H9 (cell line): ENCODE results near the gene SLC2A9. TPM values are rescaled to one million over a fixed set of nuclear protein-coding genes. Genes with fewer than 3 reads are reported as not detected.

ENCODE experiments used
- DNase-seq: peaks from one replicate; pipeline ENCODE4 v3.0.0-alpha.2; 2017
- H2AFZ ChIP-seq: one replicate; pipeline ENCODE4 v1.6.1; 2013; ENCODE audit warnings: mild to moderate bottlenecking, low read length, control low read depth, moderate library complexity
- H2AK5ac ChIP-seq: 2 replicates; pipeline ENCODE4 v1.6.1; 2013; ENCODE audit warnings: low read length, control low read depth, mixed read lengths; ENCODE audit not compliant: insufficient read length
- H2BK120ac ChIP-seq: one replicate; pipeline ENCODE4 v1.6.1; 2013; ENCODE audit warnings: low read depth, mild to moderate bottlenecking, low read length, control low read depth, inconsistent platforms; ENCODE audit not compliant: poor library complexity, severe bottlenecking
- H2BK12ac ChIP-seq: 2 replicates; pipeline ENCODE4 v1.6.1; 2013; ENCODE audit warnings: low read length, control low read depth, mixed read lengths, low read depth; ENCODE audit not compliant: insufficient read length
- H2BK15ac ChIP-seq: 2 replicates; pipeline ENCODE4 v1.6.1; 2013; ENCODE audit warnings: low read depth, low read length, control low read depth
- H2BK20ac ChIP-seq: one replicate; pipeline ENCODE4 v1.6.1; 2013; ENCODE audit warnings: low read depth, mild to moderate bottlenecking, low read length, control low read depth, inconsistent platforms; ENCODE audit not compliant: poor library complexity, severe bottlenecking
- H2BK5ac ChIP-seq: 2 replicates; pipeline ENCODE4 v1.6.1; 2013; ENCODE audit warnings: low read length, control low read depth, mixed read lengths; ENCODE audit not compliant: insufficient read length
- H3K14ac ChIP-seq: 2 replicates; pipeline ENCODE4 v1.6.1; 2013; ENCODE audit warnings: low read length, control low read depth; ENCODE audit not compliant: insufficient read depth
- H3K18ac ChIP-seq: 2 replicates; pipeline ENCODE4 v1.6.1; 2013; ENCODE audit warnings: low read depth, mild to moderate bottlenecking, mixed read lengths, low read length, control low read depth; ENCODE audit not compliant: insufficient read length
- H3K23ac ChIP-seq: 2 replicates; pipeline ENCODE4 v1.6.1; 2013; ENCODE audit warnings: low read length, control low read depth, mixed read lengths, low read depth; ENCODE audit not compliant: insufficient read length
- H3K23me2 ChIP-seq: 2 replicates; pipeline ENCODE4 v1.6.1; 2013; ENCODE audit warnings: low read depth, mild to moderate bottlenecking, mixed read lengths, low read length, control low read depth; ENCODE audit not compliant: insufficient read length, poor library complexity, severe bottlenecking
- H3K27ac ChIP-seq: 2 replicates; pipeline ENCODE4 v1.5.1; 2013; ENCODE audit warnings: low read length, control low read depth, mixed read lengths, low read depth; ENCODE audit not compliant: insufficient read length
- H3K27me3 ChIP-seq: 2 replicates; pipeline ENCODE4 v1.6.1; 2013; ENCODE audit warnings: low read length, control low read depth, inconsistent platforms; ENCODE audit not compliant: insufficient read depth
- H3K4ac ChIP-seq: 2 replicates; pipeline ENCODE4 v1.6.1; 2013; ENCODE audit warnings: low read depth, mild to moderate bottlenecking, control low read depth, inconsistent platforms, low read length, moderate library complexity
- H3K4me1 ChIP-seq: 2 replicates; pipeline ENCODE4 v1.6.1; 2013; ENCODE audit warnings: low read length, control low read depth, inconsistent platforms; ENCODE audit not compliant: insufficient read depth
- H3K4me2 ChIP-seq: 2 replicates; pipeline ENCODE4 v1.6.1; 2013; ENCODE audit warnings: low read length, control low read depth, mixed read lengths; ENCODE audit not compliant: insufficient read length, insufficient read depth
- H3K56ac ChIP-seq: 2 replicates; pipeline ENCODE4 v1.6.1; 2013; ENCODE audit warnings: low read depth, mild to moderate bottlenecking, mixed read lengths, low read length, control low read depth; ENCODE audit not compliant: insufficient read length
- H3K79me1 ChIP-seq: 2 replicates; pipeline ENCODE4 v1.6.1; 2013; ENCODE audit warnings: low read depth, mild to moderate bottlenecking, moderate library complexity, low read length, control low read depth, inconsistent platforms; ENCODE audit not compliant: insufficient read depth, poor library complexity, severe bottlenecking
- H3K79me2 ChIP-seq: 2 replicates; pipeline ENCODE4 v1.6.1; 2013; ENCODE audit warnings: low read length, control low read depth, inconsistent platforms; ENCODE audit not compliant: insufficient read depth
- H3K9ac ChIP-seq: 2 replicates; pipeline ENCODE4 v1.6.1; 2013; ENCODE audit warnings: low read length, control low read depth, mixed read lengths; ENCODE audit not compliant: insufficient read length; ENCODE audit errors: extremely low read depth
- H3K9me3 ChIP-seq: one replicate; pipeline ENCODE4 v1.6.1; 2013; ENCODE audit warnings: low read depth, low read length, inconsistent platforms; ENCODE audit not compliant: control insufficient read depth
- H3T11ph ChIP-seq: one replicate; pipeline ENCODE4 v1.6.1; 2013; ENCODE audit warnings: mild to moderate bottlenecking, low read length, control low read depth, inconsistent platforms
- H4K20me1 ChIP-seq: one replicate; pipeline ENCODE4 v1.6.1; 2013; ENCODE audit not compliant: control insufficient read depth, insufficient read length, insufficient read depth
- H4K5ac ChIP-seq: 2 replicates; pipeline ENCODE4 v1.6.1; 2013; ENCODE audit warnings: low read depth, mild to moderate bottlenecking, mixed read lengths, low read length, control low read depth; ENCODE audit not compliant: insufficient read length
- H4K8ac ChIP-seq: replicated peaks from 2 replicates; pipeline ENCODE4 v1.6.1; 2013; ENCODE audit warnings: low read length, control low read depth, mixed read lengths, low read depth; ENCODE audit not compliant: insufficient read length
- H4K91ac ChIP-seq: 2 replicates; pipeline ENCODE4 v1.6.1; 2013; ENCODE audit warnings: low read depth, mild to moderate bottlenecking, moderate library complexity, mixed read lengths, low read length, control low read depth; ENCODE audit not compliant: insufficient read length
- H3K27ac Mint-ChIP-seq, 3 experiments: 2 replicates in 2 of 3; 3 replicates in 1 of 3; pipeline ENCODE4 v1.8.0; 2020 to 2021; ENCODE audit warnings: mixed read lengths in 3 of 3, mild to moderate bottlenecking in 1 of 3, moderate library complexity in 1 of 3
- H3K27me3 Mint-ChIP-seq: 2 replicates; pipeline ENCODE4 v1.8.0; 2021; ENCODE audit warnings: low read depth, mild to moderate bottlenecking, moderate library complexity, mixed read lengths
- H3K36me3 Mint-ChIP-seq, 3 experiments: 2 replicates in 2 of 3; 3 replicates in 1 of 3; pipeline ENCODE4 v1.8.0; 2020 to 2021; ENCODE audit warnings: low read depth in 3 of 3, mixed read lengths in 3 of 3; ENCODE audit not compliant: insufficient read depth in 1 of 3
- H3K4me1 Mint-ChIP-seq, 2 experiments: 2 replicates each; pipeline ENCODE4 v1.8.0; 2020; ENCODE audit warnings: mixed read lengths in 2 of 2
- H3K4me3 Mint-ChIP-seq, 2 experiments: 2 replicates in 1 of 2; 3 replicates in 1 of 2; pipeline ENCODE4 v1.8.0; 2020 to 2021; ENCODE audit warnings: mild to moderate bottlenecking in 2 of 2, mixed read lengths in 2 of 2, moderate library complexity in 1 of 2
- H3K9me3 Mint-ChIP-seq, 2 experiments: 2 replicates in 1 of 2; 3 replicates in 1 of 2; pipeline ENCODE4 v1.8.0; 2020; ENCODE audit warnings: mild to moderate bottlenecking in 2 of 2, mixed read lengths in 2 of 2, moderate library complexity in 1 of 2
- WGBS: extraction: QIAGEN DNeasy Blood & Tissue Kit; methylation state at CpG from one replicate; pipeline ENCODE4 v1.1.7; 2013; ENCODE audit warnings: missing lambda C conversion rate, low lambda C conversion rate, mixed read lengths; ENCODE audit not compliant: insufficient read length; ENCODE audit errors: extremely low coverage; 5-methylcytosine and 5-hydroxymethylcytosine counted together
- total RNA-seq: library from RNA; stranded (reverse); gene quantifications from 2 replicates; pipeline ENCODE4 v1.2.1, GENCODE V29; 2021
- TF ChIP-seq, protein P1 (sequence below): fragments of 200-600 bp; sonication (generic); conservative IDR thresholded peaks from 3 replicates; pipeline ENCODE4 v1.8.0; 2021; ENCODE audit warnings: antibody characterized with exemption, mild to moderate bottlenecking

Gene SLC2A9
- total RNA-seq, 1 experiment from 2014 or later = 0.79 TPM

DNA sequence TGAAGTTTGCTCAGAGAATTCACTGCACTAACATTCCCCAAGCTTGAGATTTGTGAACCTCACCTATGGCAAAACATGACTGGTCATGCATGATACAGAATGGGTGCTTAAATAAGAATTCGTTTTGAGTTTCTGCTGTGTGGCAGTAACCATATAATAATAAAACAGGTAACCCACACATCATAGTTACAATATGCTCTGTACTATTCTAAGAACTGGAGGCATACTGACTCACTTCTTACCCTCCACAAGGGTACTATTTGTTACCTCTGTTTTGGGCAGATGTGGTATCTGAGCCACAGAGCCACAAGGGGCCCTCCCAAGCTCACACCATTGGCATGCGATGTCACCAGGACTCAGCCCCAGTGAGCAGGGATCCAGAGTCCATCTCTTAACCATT lies 17.6 kb downstream of the SLC2A9 start:
- H3K4me1 ChIP-seq = no peaks in the 10 kb centered on the region
- Mint-ChIP-seq H3K4me1 (peaks cover 7 to 11% of the 10 kb centered on the region in 2 experiments; a peak in 3 of 4 replicates), H3K4me3 (no peak overlapping the region), H3K27ac (no peak overlapping the region), H3K9me3 (no peaks in the 10 kb centered on the region; a peak in 1 of 5 replicates), H3K27me3 (no peaks in the 10 kb centered on the region; the same call in none of the 2 replicates), H3K36me3 (no peaks in the 10 kb centered on the region)
- TF ChIP-seq, protein P1, sequence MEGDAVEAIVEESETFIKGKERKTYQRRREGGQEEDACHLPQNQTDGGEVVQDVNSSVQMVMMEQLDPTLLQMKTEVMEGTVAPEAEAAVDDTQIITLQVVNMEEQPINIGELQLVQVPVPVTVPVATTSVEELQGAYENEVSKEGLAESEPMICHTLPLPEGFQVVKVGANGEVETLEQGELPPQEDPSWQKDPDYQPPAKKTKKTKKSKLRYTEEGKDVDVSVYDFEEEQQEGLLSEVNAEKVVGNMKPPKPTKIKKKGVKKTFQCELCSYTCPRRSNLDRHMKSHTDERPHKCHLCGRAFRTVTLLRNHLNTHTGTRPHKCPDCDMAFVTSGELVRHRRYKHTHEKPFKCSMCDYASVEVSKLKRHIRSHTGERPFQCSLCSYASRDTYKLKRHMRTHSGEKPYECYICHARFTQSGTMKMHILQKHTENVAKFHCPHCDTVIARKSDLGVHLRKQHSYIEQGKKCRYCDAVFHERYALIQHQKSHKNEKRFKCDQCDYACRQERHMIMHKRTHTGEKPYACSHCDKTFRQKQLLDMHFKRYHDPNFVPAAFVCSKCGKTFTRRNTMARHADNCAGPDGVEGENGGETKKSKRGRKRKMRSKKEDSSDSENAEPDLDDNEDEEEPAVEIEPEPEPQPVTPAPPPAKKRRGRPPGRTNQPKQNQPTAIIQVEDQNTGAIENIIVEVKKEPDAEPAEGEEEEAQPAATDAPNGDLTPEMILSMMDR = no peak
- H3K4ac ChIP-seq = no peak overlapping the region
- H2BK20ac ChIP-seq = no peak overlapping the region
- H3K18ac ChIP-seq = no peak overlapping the region
- H3K27ac ChIP-seq = no peak overlapping the region
- no peak overlapping the region for H3K9ac ChIP-seq
- no peak overlapping the region for H3T11ph ChIP-seq
- H2AFZ ChIP-seq = no peak overlapping the region
- no peak overlapping the region for H2AK5ac ChIP-seq
- no peaks in the 10 kb centered on the region for H3K9me3 ChIP-seq
- H3K79me2 ChIP-seq = peaks cover 2% of the 10 kb centered on the region; the same call in 1 of the 2 replicates
- H4K8ac ChIP-seq = no peak overlapping the region
- no CpG with 5 or more reads among the region's 2 CpGs for WGBS
- H4K20me1 ChIP-seq = no peaks in the 10 kb centered on the region
- no peak for DNase-seq
- H2BK5ac ChIP-seq = no peak overlapping the region
- H3K27me3 ChIP-seq = no peaks in the 10 kb centered on the region
- no peak overlapping the region for H3K14ac ChIP-seq
- H2BK12ac ChIP-seq = no peak overlapping the region
- no peaks in the 10 kb centered on the region for H3K79me1 ChIP-seq
- no peak overlapping the region for H3K56ac ChIP-seq
- H2BK120ac ChIP-seq = no peak overlapping the region
- H3K4me2 ChIP-seq = no peak overlapping the region
- no peak overlapping the region for H4K5ac ChIP-seq
- H3K23me2 ChIP-seq = no peaks in the 10 kb centered on the region
- H4K91ac ChIP-seq = no peak overlapping the region
- H2BK15ac ChIP-seq = no peak overlapping the region
- no peak overlapping the region for H3K23ac ChIP-seq
